GM19395 (cell line): ENCODE measurements around the gene TTC21A.

Source experiments
- ATAC-seq: cut with Tn5 transposase; IDR thresholded peaks from one replicate; pipeline ENCODE4 v1.9.1; 2021; ENCODE audit warnings: mild to moderate bottlenecking, moderate library complexity; ENCODE audit not compliant: unreplicated experiment

TTC21A gene

GRCh38 chr3:39099242-39099641 is 8.2 kb upstream of the TTC21A start:
- ATAC-seq: no peak

- no peak for ATAC-seq
These were observed 7.6 kb upstream of the TTC21A start for GRCh38 chr3:39099738-39100499.

DNA sequence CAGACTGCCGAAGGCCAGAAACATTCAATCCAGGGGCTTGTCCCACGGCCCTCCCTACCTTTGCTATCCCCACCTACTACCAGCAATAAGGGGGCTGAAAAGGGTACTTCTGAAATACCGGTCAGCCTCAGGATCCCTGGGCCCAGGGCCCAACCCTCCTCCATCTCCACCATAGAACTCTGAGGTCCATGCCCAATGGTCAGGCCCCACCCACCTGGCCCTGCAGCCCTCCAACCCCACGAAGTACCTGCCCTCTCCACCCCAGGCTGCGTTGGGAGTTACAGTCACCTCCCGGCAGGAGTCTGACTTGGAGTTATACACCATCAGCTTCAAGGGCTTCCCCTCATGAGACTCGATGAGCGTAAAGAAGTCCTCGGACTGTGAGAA is 7.0 kb upstream of the TTC21A start:
- no peak for ATAC-seq

- ATAC-seq: peak; percentile 71
These were observed 6.3 kb upstream of the TTC21A start for GRCh38 chr3:39101022-39101689.

DNA sequence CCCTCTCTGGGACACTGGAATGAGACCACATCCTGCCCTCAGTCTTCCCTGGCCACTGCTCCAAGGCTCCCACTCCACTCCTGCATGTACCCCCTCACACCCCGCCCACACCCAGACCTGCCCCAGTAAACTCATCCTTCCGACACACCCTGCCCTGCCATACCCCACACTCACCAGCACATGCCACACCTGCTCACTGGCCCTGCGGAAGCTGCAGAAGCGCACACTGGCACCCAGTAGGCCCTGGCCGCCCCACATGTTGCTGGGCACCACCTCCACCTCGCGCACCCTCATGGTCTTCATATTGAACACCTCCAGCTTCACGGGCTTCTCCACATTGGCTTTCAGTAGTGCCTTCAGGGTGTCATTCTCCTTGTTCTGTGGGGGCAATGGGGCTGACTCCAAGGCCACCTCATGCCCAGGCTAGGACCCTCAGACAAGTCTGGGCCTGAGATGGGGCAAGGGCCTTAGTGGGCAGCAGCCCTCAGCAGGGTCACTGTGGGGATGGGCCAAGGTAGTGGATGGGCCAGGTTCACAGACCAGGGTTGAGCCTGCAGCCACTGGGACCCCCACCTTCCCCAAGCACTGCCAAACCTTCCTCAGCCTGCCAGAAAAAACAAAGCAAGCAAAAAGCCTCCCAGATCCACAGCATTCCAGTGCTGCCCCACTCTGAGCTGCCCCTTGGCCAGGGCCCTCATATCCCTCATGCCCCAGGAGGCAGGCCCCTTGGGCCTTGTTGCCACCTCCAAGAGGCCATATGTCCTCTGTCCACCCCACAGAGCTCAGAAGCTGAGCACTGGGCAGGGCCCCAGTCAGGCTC is 4.8 kb upstream of the TTC21A start:
- no peak for ATAC-seq

DNA sequence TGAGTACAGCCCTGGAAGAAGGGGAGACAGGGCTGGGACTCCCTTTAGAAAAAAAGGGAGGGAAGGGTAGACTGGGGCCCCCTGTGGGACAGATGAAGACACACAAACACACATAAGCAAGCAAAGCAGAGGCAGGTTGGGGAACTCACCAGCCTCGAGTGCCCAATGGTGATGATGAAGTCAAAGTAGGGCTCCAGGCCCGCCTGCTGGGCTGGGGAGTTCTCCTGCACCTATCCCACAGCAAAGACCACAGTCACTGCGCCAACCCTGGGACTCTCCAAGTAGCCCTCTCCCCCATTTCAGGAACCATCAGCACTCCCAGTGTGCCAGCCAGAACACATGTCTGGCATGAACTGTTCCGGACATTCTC is 4.2 kb upstream of the TTC21A start:
- ATAC-seq: no peak

GRCh38 chr3:39103791-39104552 is 3.5 kb upstream of the TTC21A start:
- no peak for ATAC-seq

GRCh38 chr3:39104961-39105686 is 2.4 kb upstream of the TTC21A start:
- no peak for ATAC-seq

DNA sequence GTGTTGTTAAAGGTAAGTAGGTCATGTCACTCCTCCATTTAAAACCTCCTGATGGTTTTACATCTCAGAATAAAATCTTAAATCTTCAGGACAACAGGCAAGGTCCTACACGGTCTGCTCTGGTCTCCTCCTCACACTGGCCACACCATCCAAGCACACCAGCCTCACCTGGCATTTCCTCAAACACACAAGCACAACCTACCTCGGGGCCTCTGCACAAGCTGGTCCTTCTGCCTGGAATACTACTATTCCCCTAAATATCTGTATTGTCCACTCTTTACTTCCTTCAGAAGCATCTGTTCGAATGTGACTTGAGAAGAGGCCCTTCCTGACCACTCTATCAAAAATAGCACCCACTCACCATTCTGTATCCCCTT is 1.8 kb upstream of the TTC21A start:
- ATAC-seq: no peak

DNA sequence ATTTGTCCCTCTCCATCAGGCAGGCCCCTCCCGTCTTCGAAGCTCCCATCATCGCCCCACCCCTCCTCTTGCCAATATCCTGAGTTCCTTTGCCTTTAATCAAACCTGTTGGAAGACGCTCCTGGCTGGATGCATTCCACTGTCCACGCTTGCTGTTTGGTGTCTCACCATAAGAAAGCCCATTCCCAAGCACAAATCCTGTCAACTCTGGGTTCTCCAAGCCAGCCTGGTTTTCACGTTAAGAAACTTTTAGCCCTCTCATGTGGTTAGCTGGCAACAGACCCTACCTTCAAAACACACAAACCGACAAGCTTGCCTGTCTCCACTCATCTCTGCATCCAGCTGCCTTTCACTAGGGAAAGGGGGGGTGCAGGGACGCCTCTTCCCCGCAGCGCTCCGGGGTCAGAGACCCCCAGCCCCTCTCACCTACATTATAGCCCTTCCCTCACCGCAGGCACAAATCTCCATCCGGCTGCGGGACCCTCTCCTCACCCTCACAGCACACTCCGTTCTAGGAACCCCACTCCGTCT is 1.1 kb upstream of the TTC21A start:
- no peak for ATAC-seq

DNA sequence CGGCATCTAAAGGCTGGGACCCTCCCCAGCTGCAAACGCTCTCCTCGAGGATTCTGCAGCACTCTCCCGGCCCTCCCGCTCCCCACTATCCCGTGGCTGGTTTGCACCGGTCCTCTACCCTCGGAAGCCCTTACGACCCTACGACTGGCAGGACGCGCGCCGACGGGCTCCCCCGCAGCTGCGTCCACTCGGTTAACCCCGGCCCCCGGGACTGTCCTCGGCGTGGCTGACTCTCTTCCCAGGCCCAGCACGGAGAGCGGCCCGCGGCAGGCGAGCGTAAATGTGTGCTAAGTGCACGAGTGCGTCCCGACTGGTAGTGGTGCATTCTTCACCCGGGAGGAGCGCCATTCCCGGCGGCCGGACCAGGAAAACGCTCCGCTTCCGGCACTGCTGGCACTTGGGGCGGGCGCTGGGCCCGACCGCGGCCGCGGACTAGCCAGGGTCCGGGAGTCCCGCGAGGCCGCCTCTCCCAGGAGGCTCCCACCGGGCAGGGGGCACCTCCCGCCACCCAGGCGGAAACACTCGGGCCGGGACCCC is 561 bp upstream of the TTC21A start:
- ATAC-seq: peak; percentile 9

GRCh38 chr3:39108200-39108710 is 775 bp downstream of the TTC21A start:
- ATAC-seq: peak; percentile 86

GRCh38 chr3:39109086-39109485 is 1.6 kb downstream of the TTC21A start:
- ATAC-seq: no peak

DNA sequence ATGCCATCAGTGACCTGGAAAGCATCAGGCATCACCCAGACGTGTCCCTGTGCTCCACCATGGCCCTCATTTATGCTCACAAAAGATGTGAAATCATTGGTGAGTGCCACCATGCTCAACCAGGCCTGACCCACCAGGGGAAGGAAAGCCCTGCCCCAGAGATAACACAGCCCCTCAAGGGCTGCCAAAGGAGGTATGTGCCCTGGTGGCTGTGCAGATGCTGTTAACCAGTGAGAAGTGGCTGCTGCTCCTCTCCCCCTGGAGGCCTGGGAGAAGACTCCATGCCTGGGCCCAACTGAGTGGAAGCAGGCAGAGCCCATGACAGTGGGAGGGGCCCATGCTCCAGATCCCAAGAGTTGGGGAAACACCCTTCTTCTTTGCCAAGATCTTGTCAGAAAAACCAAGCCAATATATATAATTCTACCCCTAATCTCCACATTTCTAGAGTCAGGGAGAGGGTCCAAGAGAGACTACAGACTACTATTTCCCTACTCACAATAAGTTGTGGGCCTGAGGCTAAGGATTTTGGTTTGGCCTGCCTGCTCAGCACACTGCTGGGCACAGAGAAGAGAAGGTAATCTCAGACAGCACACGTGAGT is 2.7 kb downstream of the TTC21A start:
- no peak for ATAC-seq

- no peak for ATAC-seq
These were observed 4.6 kb downstream of the TTC21A start for GRCh38 chr3:39112113-39112512.

DNA sequence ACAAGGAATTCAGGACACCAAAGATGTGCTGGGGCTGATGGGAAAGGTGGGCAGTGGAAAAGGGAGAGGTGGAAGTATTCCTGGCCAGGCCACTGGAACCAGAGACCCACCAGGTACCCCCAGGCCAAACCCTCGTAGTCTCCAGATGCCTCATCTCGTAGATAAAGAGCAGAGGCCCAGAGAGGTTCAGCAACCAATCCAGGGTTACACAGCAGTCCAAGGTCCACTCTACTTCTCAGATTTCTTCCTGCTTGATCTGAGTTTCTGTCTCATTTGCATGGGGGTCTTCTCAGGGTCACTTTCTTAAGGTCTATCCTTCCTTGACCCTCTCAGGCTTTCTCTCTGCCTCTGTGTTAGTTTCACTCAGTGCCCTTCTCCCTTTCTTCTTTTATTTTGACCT is 5.1 kb downstream of the TTC21A start:
- no peak for ATAC-seq

- no peak for ATAC-seq
These were observed 5.8 kb downstream of the TTC21A start for GRCh38 chr3:39113291-39113690.

DNA sequence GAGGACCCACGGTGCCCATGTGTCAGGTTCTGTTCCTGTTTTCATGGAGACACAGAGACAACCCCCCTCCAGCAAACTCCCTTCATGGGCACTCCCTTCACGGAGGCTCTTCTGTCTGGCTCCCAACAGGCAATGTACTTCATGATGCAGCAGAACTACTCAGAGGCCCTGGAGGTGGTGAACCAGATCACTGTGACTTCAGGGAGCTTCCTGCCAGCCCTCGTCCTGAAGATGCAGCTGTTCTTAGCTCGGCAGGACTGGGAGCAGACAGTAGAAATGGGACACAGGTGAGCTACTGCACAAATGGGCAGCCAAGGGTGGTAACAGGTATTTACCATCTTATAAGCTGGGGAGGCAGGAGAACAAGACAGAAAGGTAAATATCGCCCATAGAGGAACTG is 7.0 kb downstream of the TTC21A start:
- no peak for ATAC-seq

DNA sequence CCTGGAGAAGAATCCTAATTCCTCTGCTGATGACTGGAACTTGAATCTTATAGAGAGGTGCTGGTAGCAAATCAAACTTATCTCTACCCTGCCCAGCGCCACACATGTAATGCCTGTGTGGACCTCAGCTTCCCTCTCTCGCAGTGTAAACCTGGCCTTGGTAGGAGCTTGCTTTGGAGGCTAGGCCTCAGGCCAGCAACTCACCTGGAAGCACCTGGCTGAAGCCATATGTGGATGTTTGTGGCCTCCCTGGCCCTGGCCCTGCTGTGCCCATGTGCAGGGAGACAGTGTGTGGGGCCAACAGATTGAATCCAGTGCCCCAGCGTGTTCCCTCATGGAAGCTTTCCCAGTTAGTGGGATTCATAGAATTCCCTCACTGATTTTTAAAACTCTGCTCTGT is 8.4 kb downstream of the TTC21A start:
- ATAC-seq: no peak
